Erythroblast (primary cell): Measurements from ENCODE around the gene ZNF784.

Source experiments
- GATA1 ChIP-seq: IDR thresholded peaks from 2 replicates; pipeline ENCODE4 v1.6.1; 2011; ENCODE audit warnings: low read depth, mild to moderate bottlenecking, control low read depth, low read length, moderate library complexity
- POLR2A ChIP-seq: IDR thresholded peaks from 2 replicates; pipeline ENCODE4 v1.6.1; 2011; ENCODE audit warnings: mild to moderate bottlenecking, low read length

DNA sequence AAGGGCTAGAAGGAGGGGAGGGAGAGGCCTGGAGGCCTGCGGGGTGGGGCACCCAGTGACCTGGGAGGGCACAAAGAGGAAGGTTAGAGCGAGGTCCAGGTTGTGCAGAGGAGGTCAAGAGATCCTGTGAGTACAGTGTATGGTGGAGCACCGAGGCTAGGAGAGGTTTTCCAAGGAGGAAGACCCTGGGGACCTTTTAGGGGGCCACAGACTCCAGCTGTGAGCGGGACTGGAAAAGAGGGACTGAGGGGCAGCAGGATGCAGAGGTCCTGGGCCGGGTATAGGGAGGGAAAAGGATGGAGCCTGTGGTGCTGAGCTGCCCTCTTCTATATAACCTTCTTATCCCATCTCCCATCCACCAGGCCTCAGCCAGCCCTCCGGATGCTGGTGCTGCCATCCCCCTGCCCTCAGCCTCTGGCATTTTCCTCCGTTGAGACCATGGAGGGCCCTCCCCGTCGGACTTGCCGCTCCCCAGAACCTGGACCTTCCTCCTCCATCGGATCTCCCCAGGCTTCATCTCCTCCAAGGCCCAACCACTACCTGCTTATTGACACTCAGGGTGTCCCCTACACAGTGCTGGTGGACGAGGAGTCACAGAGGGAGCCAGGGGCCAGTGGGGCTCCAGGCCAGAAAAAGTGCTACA lies 19.9 kb upstream of the ZNF784 start:
- no peak for TF ChIP-seq POLR2A
- TF ChIP-seq GATA1: no peak
